ENCODE data around the gene OR2H2. TPM values are rescaled to one million over a fixed set of nuclear protein-coding genes. Genes with fewer than 3 reads are reported as not detected.

OR2H2 gene
- total RNA-seq, 4 donors from 2014 or later: not detected

- no peaks in the 10 kb centered on the region for H3K4me1 ChIP-seq
- H3K36me3 ChIP-seq: peaks cover 75% of the 10 kb centered on the region
- no peaks in the 10 kb centered on the region for H3K27me3 ChIP-seq
- no peak overlapping the region for H3K27ac ChIP-seq
- DNase-seq (ENCODE audit: low spot score in 2 of 2): no peak
- WGBS: 83% methylated on average over 4 of the region's 4 CpGs
- no peaks in the 10 kb centered on the region for H3K9me3 ChIP-seq
- no peak for TF ChIP-seq POLR2AphosphoS5 (IDR thresholded peaks at IDR 0.05)
- TF ChIP-seq CTCF (IDR thresholded peaks at IDR 0.05): no peak
- no peak for TF ChIP-seq POLR2A (IDR thresholded peaks at IDR 0.05)
- TF ChIP-seq EP300 (IDR thresholded peaks at IDR 0.05): no peak
- H3K4me3 ChIP-seq: no peak overlapping the region
Observed at GRCh38 chr6:29611426-29611825, 26.5 kb downstream of the OR2H2 start.

- Histone ChIP-seq H3K9me3 (no peaks in the 10 kb centered on the region), H3K27ac (no peak overlapping the region), H3K4me1 (no peaks in the 10 kb centered on the region), H3K4me3 (no peak overlapping the region), H3K27me3 (no peaks in the 10 kb centered on the region), H3K36me3 (peaks cover 60% of the 10 kb centered on the region)
- DNase-seq (ENCODE audit: low spot score in 2 of 2): no peak
- TF ChIP-seq POLR2A (IDR thresholded peaks at IDR 0.05) (no peak), EP300 (IDR thresholded peaks at IDR 0.05) (no peak), CTCF (IDR thresholded peaks at IDR 0.05) (no peak), POLR2AphosphoS5 (IDR thresholded peaks at IDR 0.05) (no peak)
- 95% methylated on average over 8 of the region's 8 CpGs for WGBS
Observed at GRCh38 chr6:29617782-29618554, 33.0 kb downstream of the OR2H2 start.

GRCh38 chr6:29619578-29620160 lies 34.7 kb downstream of the OR2H2 start:
- DNase-seq (ENCODE audit: low spot score in 2 of 2): no peak
- Histone ChIP-seq H3K4me3 (no peak overlapping the region), H3K9me3 (no peaks in the 10 kb centered on the region), H3K27me3 (no peaks in the 10 kb centered on the region), H3K27ac (no peak overlapping the region), H3K36me3 (peaks cover 62% of the 10 kb centered on the region), H3K4me1 (no peaks in the 10 kb centered on the region)
- TF ChIP-seq POLR2A (IDR thresholded peaks at IDR 0.05) (no peak), CTCF (IDR thresholded peaks at IDR 0.05) (no peak), POLR2AphosphoS5 (IDR thresholded peaks at IDR 0.05) (no peak), EP300 (IDR thresholded peaks at IDR 0.05) (no peak)
- 67% methylated on average over 1 of the region's 1 CpG for WGBS

GRCh38 chr6:29620630-29621029 lies 35.7 kb downstream of the OR2H2 start:
- TF ChIP-seq POLR2A (IDR thresholded peaks at IDR 0.05) (no peak), CTCF (IDR thresholded peaks at IDR 0.05) (no peak), POLR2AphosphoS5 (IDR thresholded peaks at IDR 0.05) (no peak), EP300 (IDR thresholded peaks at IDR 0.05) (no peak)

GRCh38 chr6:29624520-29624961 lies 39.6 kb downstream of the OR2H2 start:
- WGBS: 93% methylated on average over 3 of the region's 3 CpGs
- Histone ChIP-seq H3K4me3 (no peak overlapping the region), H3K36me3 (peaks cover 42% of the 10 kb centered on the region), H3K27ac (no peak overlapping the region), H3K4me1 (peaks cover 23% of the 10 kb centered on the region), H3K9me3 (no peaks in the 10 kb centered on the region), H3K27me3 (no peaks in the 10 kb centered on the region)
- no peak for TF ChIP-seq EP300 (IDR thresholded peaks at IDR 0.05)
- no peak for TF ChIP-seq POLR2A (IDR thresholded peaks at IDR 0.05)
- no peak for DNase-seq (ENCODE audit: low spot score in 2 of 2)

More at GRCh38 chr6:29620630-29621029, 35.7 kb downstream of the OR2H2 start:
- H3K4me3 ChIP-seq: no peak overlapping the region
- no peaks in the 10 kb centered on the region for H3K4me1 ChIP-seq
- WGBS: 79% methylated on average over 4 of the region's 4 CpGs
- no peaks in the 10 kb centered on the region for H3K9me3 ChIP-seq
- peaks cover 62% of the 10 kb centered on the region for H3K36me3 ChIP-seq
- no peaks in the 10 kb centered on the region for H3K27me3 ChIP-seq
- DNase-seq (ENCODE audit: low spot score in 2 of 2): no peak
- no peak overlapping the region for H3K27ac ChIP-seq
